ENCODE data around the gene R3HDM4.

- TF ChIP-seq FOXM1 (IDR thresholded peaks at IDR 0.05; ENCODE audit: borderline replicate concordance): no peak
- TF ChIP-seq HDGF (IDR thresholded peaks at IDR 0.05; ENCODE audit: borderline replicate concordance): no peak
- TF ChIP-seq BHLHE40 (IDR thresholded peaks at IDR 0.05; ENCODE audit: borderline replicate concordance): no peak
- no peak for TF ChIP-seq TARDBP (IDR thresholded peaks at IDR 0.05)
Observed at GRCh38 chr19:927351-927779, 14.3 kb upstream of the R3HDM4 start.

Measured in HEK293T (cell line).